WTC11 (cell line): ENCODE data around the gene AGBL1. TPM values are rescaled to one million over a fixed set of nuclear protein-coding genes. Genes with fewer than 3 reads are reported as not detected.

Source experiments
- ATAC-seq: fragments of 200-7000 bp; cut with Tn5 transposase; 2 replicates; pipeline ENCODE4 v1.10.0; 2021; ENCODE audit warnings: mild to moderate bottlenecking, moderate library complexity
- CTCF ChIA-PET: fragments of 300-600 bp; sonication (Branson Sonifier 250); formaldehyde crosslinking; loops from one replicate; lab custom pipeline; 2021; ENCODE audit warnings: antibody characterized with exemption; lab: Charles Lee
- POLR2A ChIA-PET: fragments of 350-600 bp; sonication (Branson Sonifier 250); formaldehyde crosslinking; loops from one replicate; lab custom pipeline; 2021; ENCODE audit warnings: antibody characterized with exemption; lab: Charles Lee
- DNase-seq: peaks from one replicate; pipeline ENCODE4 v3.0.0; 2021; ENCODE audit warnings: low spot score
- H3K27ac Mint-ChIP-seq: 2 replicates; pipeline ENCODE4 v1.8.0; 2021; ENCODE audit warnings: mixed read lengths
- H3K27me3 Mint-ChIP-seq: 2 replicates; pipeline ENCODE4 v1.8.0; 2021; ENCODE audit warnings: low read depth, mild to moderate bottlenecking, moderate library complexity, mixed read lengths
- H3K36me3 Mint-ChIP-seq: 2 replicates; pipeline ENCODE4 v1.8.0; 2021; ENCODE audit warnings: mixed read lengths
- H3K4me1 Mint-ChIP-seq: 2 replicates; pipeline ENCODE4 v1.8.0; 2022; ENCODE audit warnings: mixed read lengths
- H3K4me3 Mint-ChIP-seq: 2 replicates; pipeline ENCODE4 v1.8.0; 2021; ENCODE audit warnings: mild to moderate bottlenecking, moderate library complexity, mixed read lengths
- H3K9me3 Mint-ChIP-seq: 2 replicates; pipeline ENCODE4 v1.8.0; 2021; ENCODE audit warnings: mixed read lengths
- NR1H2 ChIP-seq: sonication (generic); formaldehyde crosslinking; IDR thresholded peaks from 2 replicates; pipeline ENCODE4 v1.9.0; 2021; ENCODE audit warnings: mild to moderate bottlenecking, moderate library complexity, missing genetic modification reagents
- PRRX2 ChIP-seq: fragments of 250-450 bp; sonication (Bioruptor Pico); IDR thresholded peaks from 2 replicates; pipeline ENCODE4 v1.8.0; 2021; ENCODE audit warnings: mild to moderate bottlenecking
- SOX15 ChIP-seq: fragments of 250-450 bp; sonication (Bioruptor Pico); IDR thresholded peaks from 2 replicates; pipeline ENCODE4 v1.9.0; 2021; ENCODE audit warnings: mild to moderate bottlenecking
- TEAD4 ChIP-seq: sonication (generic); formaldehyde crosslinking; IDR thresholded peaks from 2 replicates; pipeline ENCODE4 v1.8.0; 2022; ENCODE audit warnings: mild to moderate bottlenecking, missing genetic modification reagents
- ZBTB21 ChIP-seq: sonication (generic); formaldehyde crosslinking; IDR thresholded peaks from 2 replicates; pipeline ENCODE4 v1.8.1; 2023; ENCODE audit warnings: mild to moderate bottlenecking, missing genetic modification reagents, borderline replicate concordance
- ZNF138 ChIP-seq: sonication (generic); formaldehyde crosslinking; conservative IDR thresholded peaks from 2 replicates; pipeline ENCODE4 v1.8.1; 2022; ENCODE audit warnings: mild to moderate bottlenecking, moderate library complexity, missing genetic modification reagents
- ZNF232 ChIP-seq: sonication (generic); formaldehyde crosslinking; IDR thresholded peaks from 2 replicates; pipeline ENCODE4 v1.8.0; 2022; ENCODE audit warnings: mild to moderate bottlenecking, missing genetic modification reagents
- ZNF263 ChIP-seq: sonication (generic); formaldehyde crosslinking; IDR thresholded peaks from 2 replicates; pipeline ENCODE4 v1.8.1; 2022; ENCODE audit warnings: low read depth, mild to moderate bottlenecking, moderate library complexity, missing genetic modification reagents
- total RNA-seq: library from RNA; stranded (reverse); gene quantifications from 3 replicates; pipeline ENCODE4 v1.2.3, GENCODE V29; 2021
- TF ChIP-seq, protein P1 (sequence below): sonication (generic); formaldehyde crosslinking; IDR thresholded peaks from 2 replicates; pipeline ENCODE4 v1.8.1; 2022; ENCODE audit warnings: mild to moderate bottlenecking, missing genetic modification reagents, moderate library complexity, borderline replicate concordance
- TF ChIP-seq, protein P2 (sequence below): fragments of 250-450 bp; sonication (Bioruptor Pico); conservative IDR thresholded peaks from 2 replicates; pipeline ENCODE4 v1.9.0; 2021; ENCODE audit warnings: mild to moderate bottlenecking
- TF ChIP-seq, protein P3 (sequence below): sonication (generic); formaldehyde crosslinking; IDR thresholded peaks from 2 replicates; pipeline ENCODE4 v1.8.0; 2022; ENCODE audit warnings: missing genetic modification reagents
- TF ChIP-seq, protein P4 (sequence below): sonication (generic); formaldehyde crosslinking; IDR thresholded peaks from 2 replicates; pipeline ENCODE4 v1.8.1; 2022; ENCODE audit warnings: mild to moderate bottlenecking, moderate library complexity, missing genetic modification reagents
- TF ChIP-seq, protein P5 (sequence below): sonication (generic); formaldehyde crosslinking; IDR thresholded peaks from 2 replicates; pipeline ENCODE4 v1.8.1; 2023; ENCODE audit warnings: mild to moderate bottlenecking, missing genetic modification reagents
- TF ChIP-seq, protein P6 (sequence below): sonication (generic); formaldehyde crosslinking; IDR thresholded peaks from 2 replicates; pipeline ENCODE4 v1.8.0; 2022; ENCODE audit warnings: mild to moderate bottlenecking, missing genetic modification reagents
- TF ChIP-seq, protein P7 (sequence below): sonication (generic); formaldehyde crosslinking; IDR thresholded peaks from 2 replicates; pipeline ENCODE4 v1.8.0; 2023; ENCODE audit warnings: mild to moderate bottlenecking, missing genetic modification reagents
- TF ChIP-seq, protein P8 (sequence below): sonication (generic); formaldehyde crosslinking; IDR thresholded peaks from 2 replicates; pipeline ENCODE4 v1.8.0; 2023; ENCODE audit warnings: missing genetic modification reagents

Gene AGBL1
- total RNA-seq, 1 experiment from 2014 or later, result not detected

DNA sequence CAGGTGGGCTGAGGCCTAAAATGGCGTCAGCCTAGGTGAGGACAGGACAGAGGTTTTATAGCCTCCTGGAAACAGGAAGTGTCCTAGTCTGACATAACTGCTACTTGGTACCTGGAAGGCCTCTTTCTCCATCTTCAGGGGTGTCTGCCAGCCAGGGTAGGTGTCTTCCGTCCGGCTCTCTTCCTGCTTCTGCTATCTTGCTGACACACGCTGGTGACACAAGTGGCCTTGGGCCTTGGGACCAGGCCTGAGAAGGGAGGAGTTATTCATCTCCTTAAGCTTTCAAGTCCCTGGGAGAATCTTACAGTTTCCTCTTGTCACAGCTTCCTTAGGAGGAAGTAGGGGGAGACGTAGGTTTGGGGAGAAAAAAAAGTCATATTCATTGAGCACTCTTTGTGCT is 551.3 kb downstream of the AGBL1 start (continued):
- TF ChIP-seq, protein P1, sequence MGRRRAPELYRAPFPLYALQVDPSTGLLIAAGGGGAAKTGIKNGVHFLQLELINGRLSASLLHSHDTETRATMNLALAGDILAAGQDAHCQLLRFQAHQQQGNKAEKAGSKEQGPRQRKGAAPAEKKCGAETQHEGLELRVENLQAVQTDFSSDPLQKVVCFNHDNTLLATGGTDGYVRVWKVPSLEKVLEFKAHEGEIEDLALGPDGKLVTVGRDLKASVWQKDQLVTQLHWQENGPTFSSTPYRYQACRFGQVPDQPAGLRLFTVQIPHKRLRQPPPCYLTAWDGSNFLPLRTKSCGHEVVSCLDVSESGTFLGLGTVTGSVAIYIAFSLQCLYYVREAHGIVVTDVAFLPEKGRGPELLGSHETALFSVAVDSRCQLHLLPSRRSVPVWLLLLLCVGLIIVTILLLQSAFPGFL (CRISPR knock-in tag), result no peak

DNA sequence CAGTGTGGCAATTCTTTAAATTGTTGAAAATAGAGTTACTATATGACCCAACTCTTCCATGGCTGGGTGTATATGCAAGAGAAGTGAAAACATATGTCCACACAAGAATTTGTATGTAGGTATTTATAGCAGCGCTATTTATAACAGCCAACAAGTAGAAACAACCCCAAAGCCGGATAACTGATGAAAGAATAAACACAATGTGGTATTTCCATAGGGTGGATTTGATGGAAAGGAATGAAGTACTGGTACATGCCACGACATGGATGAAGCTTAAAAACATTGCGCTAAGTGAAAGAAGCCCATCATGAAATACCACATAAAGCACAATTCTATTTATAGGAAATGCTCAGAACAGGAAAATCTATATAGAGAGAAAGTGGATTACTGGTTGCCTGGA is 554.5 kb downstream of the AGBL1 start:
- CTCF ChIA-PET, result interaction anchor here (1.0 kb wide), 1 partner anchor 109 kb away, joined by 4 read pairs; no protein-coding TSS in a partner anchor
- no peaks in the 10 kb centered on the region for H3K27me3 Mint-ChIP-seq
- ATAC-seq, result no peak
- TF ChIP-seq, protein P2, sequence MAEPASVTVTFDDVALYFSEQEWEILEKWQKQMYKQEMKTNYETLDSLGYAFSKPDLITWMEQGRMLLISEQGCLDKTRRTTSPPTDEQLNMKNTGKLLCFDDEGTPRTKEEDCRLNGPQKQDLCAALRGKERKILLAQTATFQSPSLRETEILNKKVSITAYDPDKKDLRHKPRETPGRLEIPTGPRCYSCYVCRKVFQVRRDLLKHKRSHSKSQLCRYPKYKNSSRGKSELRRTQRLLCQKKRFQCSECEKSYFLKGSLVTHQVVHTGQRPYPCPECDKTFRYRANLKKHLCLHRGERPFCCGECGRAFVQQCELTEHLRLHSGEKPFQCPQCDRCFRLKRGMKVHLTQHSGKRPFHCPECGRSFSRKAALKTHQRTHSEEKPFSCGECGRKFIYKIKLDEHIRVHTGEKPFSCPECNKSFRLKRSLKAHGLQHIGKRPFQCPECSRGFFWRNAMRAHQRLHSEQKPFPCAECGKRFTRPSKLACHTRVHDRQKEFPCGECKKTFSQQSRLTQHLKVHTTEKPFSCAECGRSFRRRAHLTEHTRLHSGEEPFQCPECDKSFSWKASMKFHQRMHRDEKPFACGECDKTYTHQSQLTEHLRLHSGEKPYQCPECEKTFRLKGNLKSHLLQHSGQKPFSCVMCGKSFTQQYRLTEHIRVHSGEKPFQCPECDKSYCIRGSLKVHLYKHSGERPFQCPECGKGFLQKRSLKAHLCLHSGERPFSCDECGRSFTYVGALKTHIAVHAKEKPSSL (CRISPR knock-in tag), result no peak
- no peak for TF ChIP-seq ZNF263
- TF ChIP-seq, protein P3, sequence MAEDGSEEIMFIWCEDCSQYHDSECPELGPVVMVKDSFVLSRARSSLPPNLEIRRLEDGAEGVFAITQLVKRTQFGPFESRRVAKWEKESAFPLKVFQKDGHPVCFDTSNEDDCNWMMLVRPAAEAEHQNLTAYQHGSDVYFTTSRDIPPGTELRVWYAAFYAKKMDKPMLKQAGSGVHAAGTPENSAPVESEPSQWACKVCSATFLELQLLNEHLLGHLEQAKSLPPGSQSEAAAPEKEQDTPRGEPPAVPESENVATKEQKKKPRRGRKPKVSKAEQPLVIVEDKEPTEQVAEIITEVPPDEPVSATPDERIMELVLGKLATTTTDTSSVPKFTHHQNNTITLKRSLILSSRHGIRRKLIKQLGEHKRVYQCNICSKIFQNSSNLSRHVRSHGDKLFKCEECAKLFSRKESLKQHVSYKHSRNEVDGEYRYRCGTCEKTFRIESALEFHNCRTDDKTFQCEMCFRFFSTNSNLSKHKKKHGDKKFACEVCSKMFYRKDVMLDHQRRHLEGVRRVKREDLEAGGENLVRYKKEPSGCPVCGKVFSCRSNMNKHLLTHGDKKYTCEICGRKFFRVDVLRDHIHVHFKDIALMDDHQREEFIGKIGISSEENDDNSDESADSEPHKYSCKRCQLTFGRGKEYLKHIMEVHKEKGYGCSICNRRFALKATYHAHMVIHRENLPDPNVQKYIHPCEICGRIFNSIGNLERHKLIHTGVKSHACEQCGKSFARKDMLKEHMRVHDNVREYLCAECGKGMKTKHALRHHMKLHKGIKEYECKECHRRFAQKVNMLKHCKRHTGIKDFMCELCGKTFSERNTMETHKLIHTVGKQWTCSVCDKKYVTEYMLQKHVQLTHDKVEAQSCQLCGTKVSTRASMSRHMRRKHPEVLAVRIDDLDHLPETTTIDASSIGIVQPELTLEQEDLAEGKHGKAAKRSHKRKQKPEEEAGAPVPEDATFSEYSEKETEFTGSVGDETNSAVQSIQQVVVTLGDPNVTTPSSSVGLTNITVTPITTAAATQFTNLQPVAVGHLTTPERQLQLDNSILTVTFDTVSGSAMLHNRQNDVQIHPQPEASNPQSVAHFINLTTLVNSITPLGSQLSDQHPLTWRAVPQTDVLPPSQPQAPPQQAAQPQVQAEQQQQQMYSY (CRISPR knock-in tag), result no peak
- no peak for TF ChIP-seq SOX15 (CRISPR knock-in tag)
- TF ChIP-seq TEAD4 (CRISPR knock-in tag), result no peak
- no peak for TF ChIP-seq ZNF232
- no peak for TF ChIP-seq NR1H2 (CRISPR knock-in tag)
- TF ChIP-seq, protein P4, sequence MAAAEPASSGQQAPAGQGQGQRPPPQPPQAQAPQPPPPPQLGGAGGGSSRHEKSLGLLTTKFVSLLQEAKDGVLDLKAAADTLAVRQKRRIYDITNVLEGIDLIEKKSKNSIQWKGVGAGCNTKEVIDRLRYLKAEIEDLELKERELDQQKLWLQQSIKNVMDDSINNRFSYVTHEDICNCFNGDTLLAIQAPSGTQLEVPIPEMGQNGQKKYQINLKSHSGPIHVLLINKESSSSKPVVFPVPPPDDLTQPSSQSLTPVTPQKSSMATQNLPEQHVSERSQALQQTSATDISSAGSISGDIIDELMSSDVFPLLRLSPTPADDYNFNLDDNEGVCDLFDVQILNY (CRISPR knock-in tag), result no peak
- no peak for TF ChIP-seq ZBTB21
- TF ChIP-seq, all 79 proteins: peak for 0
- Mint-ChIP-seq H3K27ac (no peak overlapping the region), H3K4me1 (0 out of 2 replicates have a peak, but pooled peaks cover 3% of the 10 kb centered on the region), H3K4me3 (no peak overlapping the region), H3K36me3 (no peaks in the 10 kb centered on the region), H3K9me3 (peaks cover 12% of the 10 kb centered on the region)
- no peak for DNase-seq
- POLR2A ChIA-PET, result no interaction called here

DNA sequence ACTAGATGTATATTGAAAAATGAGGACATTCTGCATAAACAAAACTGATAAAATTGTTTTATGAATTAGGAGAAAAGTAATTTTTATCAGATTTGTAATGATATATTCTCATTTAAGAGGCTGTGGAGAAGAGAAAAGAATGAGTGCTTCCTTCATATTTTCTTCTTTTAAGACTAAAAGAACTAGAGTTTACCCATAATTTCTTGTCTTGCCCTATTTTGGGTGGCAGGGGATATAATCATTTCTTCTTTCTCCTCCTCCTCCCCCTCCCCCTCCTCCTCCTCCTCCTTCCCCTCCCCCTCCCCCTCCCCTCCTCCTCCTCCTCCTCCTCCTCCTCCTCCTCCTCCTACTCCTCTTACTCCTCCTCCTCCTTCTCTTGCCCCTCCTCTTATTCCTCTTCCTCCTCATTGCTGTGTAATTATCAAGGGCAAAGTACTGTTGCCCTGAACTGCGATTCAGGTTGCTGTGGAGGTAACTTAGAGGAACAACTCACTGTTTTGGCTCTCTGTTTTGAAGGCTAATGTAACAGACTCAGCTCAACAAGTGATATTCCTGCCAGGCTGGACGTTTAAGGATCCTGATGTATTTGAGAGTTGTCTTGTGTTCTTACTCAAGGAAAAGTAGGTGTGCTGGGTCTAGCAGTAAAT is 555.4 kb downstream of the AGBL1 start:
- H3K4me3 Mint-ChIP-seq, result no peak overlapping the region
- POLR2A ChIA-PET, result no interaction called here
- H3K4me1 Mint-ChIP-seq, result 0 out of 2 replicates have a peak, but pooled peaks cover 3% of the 10 kb centered on the region
- peaks cover 12% of the 10 kb centered on the region for H3K9me3 Mint-ChIP-seq
- no peaks in the 10 kb centered on the region for H3K27me3 Mint-ChIP-seq
- H3K36me3 Mint-ChIP-seq, result no peaks in the 10 kb centered on the region
- DNase-seq, result no peak
- TF ChIP-seq, protein P5, sequence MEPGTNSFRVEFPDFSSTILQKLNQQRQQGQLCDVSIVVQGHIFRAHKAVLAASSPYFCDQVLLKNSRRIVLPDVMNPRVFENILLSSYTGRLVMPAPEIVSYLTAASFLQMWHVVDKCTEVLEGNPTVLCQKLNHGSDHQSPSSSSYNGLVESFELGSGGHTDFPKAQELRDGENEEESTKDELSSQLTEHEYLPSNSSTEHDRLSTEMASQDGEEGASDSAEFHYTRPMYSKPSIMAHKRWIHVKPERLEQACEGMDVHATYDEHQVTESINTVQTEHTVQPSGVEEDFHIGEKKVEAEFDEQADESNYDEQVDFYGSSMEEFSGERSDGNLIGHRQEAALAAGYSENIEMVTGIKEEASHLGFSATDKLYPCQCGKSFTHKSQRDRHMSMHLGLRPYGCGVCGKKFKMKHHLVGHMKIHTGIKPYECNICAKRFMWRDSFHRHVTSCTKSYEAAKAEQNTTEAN (CRISPR knock-in tag), result no peak
- no peak for TF ChIP-seq ZNF138
- TF ChIP-seq, protein P6, sequence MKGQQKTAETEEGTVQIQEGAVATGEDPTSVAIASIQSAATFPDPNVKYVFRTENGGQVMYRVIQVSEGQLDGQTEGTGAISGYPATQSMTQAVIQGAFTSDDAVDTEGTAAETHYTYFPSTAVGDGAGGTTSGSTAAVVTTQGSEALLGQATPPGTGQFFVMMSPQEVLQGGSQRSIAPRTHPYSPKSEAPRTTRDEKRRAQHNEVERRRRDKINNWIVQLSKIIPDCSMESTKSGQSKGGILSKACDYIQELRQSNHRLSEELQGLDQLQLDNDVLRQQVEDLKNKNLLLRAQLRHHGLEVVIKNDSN, result no peak
- TF ChIP-seq PRRX2 (CRISPR knock-in tag), result no peak
- TF ChIP-seq, protein P7, sequence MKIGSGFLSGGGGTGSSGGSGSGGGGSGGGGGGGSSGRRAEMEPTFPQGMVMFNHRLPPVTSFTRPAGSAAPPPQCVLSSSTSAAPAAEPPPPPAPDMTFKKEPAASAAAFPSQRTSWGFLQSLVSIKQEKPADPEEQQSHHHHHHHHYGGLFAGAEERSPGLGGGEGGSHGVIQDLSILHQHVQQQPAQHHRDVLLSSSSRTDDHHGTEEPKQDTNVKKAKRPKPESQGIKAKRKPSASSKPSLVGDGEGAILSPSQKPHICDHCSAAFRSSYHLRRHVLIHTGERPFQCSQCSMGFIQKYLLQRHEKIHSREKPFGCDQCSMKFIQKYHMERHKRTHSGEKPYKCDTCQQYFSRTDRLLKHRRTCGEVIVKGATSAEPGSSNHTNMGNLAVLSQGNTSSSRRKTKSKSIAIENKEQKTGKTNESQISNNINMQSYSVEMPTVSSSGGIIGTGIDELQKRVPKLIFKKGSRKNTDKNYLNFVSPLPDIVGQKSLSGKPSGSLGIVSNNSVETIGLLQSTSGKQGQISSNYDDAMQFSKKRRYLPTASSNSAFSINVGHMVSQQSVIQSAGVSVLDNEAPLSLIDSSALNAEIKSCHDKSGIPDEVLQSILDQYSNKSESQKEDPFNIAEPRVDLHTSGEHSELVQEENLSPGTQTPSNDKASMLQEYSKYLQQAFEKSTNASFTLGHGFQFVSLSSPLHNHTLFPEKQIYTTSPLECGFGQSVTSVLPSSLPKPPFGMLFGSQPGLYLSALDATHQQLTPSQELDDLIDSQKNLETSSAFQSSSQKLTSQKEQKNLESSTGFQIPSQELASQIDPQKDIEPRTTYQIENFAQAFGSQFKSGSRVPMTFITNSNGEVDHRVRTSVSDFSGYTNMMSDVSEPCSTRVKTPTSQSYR (CRISPR knock-in tag), result no peak
- TF ChIP-seq, protein P8, sequence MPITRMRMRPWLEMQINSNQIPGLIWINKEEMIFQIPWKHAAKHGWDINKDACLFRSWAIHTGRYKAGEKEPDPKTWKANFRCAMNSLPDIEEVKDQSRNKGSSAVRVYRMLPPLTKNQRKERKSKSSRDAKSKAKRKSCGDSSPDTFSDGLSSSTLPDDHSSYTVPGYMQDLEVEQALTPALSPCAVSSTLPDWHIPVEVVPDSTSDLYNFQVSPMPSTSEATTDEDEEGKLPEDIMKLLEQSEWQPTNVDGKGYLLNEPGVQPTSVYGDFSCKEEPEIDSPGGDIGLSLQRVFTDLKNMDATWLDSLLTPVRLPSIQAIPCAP (CRISPR knock-in tag), result no peak
- TF ChIP-seq, protein P4 (CRISPR knock-in tag), result no peak
- ATAC-seq, result no peak
- no peak overlapping the region for H3K27ac Mint-ChIP-seq
- CTCF ChIA-PET, result no interaction called here
